ENCODE results near the gene HS3ST2.
A peak's percentile ranks its signal among the peaks of the same experiment; 100 is the strongest.
"Not testable (repeated sequence)": the region's sequence is repeated elsewhere in the genome, so short reads cannot be mapped to it uniquely, and the experiment has no call there.

Gene HS3ST2

DNA sequence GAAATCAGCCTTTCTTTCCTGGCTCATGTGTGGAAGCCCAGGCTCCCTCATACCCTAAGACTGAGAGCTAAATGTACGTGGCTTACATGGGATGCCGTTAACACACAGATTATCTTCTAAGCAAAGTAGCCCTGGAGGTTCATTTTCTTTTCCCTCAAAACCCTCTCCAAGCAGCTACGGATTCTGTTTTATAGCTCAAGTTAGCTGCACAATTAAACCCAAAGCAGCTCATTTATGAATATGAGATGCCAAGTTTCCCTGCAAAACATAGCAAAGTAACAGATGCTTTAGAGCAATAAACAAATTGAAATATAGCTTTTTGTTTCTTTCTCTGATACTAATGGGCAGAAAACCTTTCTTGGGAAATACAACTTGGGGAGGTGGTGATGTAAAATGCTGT lies 72.0 kb downstream of the HS3ST2 start:
- DNase-seq, result no peak

DNA sequence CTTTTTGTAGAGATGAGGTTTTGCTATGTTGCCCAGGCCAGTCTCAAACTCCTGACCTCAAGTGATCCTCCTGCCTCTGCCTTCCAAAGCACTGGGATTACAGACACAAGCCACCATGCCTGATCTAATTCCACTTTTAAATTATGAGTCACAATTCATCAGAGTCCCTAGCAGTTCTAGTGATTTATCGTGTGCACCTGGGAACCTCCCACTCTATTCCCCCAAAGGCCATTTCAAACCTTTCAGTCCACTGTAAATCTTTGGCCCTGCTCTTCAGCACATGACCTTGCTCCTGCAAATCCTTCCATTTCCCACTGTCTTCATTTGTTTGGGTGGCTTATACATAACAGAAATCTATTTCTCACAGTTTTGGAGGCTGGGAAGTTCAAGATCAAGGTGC lies 73.0 kb downstream of the HS3ST2 start:
- DNase-seq, result no peak

DNA sequence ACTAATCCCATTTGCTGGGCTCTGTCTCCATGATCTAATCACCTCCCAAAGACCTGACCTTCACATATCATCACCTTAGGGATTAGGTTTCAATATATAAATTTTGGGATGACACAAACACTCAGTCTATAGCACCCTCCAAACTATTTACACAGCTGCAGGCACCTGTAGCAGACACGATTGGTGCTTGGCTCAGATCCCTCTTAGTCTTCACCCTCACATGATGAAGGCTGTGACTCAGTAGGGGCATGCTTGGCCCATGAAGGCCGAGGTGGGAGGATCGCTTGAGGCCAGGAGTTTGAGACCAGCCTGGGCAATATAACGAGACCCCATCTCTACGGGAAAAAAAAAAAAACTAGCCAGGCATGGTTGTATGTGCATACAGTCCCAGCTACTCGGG lies 73.5 kb downstream of the HS3ST2 start:
- no peak for DNase-seq

DNA sequence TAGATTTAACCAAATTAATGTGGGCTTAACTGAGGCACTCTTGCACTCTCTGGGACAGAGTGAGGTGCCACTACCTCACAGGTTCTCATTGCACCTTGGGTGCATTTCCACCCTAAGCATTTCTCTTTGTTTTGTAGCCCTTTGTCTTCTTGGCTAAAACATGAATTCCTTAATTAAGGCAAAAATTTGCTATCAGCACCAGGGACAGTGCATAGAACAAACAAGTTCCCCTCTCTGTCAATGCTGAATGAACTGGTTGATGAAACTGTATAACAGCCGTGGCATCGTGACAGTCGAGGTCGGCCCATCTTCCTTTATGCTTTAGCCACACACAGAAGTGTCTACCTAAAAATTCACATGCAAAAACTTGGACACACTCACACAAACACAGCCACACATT lies 74.8 kb downstream of the HS3ST2 start:
- no peak for DNase-seq

DNA sequence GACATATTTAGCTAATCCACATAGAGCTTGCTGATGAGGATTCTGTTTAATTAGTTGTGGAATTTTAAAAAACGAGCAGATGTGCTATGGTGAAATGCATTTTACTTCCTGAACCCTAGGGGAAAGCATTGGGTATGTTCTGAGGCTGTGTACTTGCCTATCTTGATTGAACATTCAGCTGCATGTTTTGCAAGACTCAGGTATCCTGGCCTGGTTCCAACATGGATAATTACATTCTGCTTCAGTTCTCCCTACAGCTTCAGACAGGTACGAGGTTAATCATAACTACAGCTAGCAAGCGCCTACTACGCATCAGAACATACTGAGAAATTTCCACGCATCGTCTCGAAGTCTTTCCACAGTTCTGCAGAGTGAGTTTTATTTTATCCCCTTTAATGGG lies 77.0 kb downstream of the HS3ST2 start:
- no peak for DNase-seq

DNA sequence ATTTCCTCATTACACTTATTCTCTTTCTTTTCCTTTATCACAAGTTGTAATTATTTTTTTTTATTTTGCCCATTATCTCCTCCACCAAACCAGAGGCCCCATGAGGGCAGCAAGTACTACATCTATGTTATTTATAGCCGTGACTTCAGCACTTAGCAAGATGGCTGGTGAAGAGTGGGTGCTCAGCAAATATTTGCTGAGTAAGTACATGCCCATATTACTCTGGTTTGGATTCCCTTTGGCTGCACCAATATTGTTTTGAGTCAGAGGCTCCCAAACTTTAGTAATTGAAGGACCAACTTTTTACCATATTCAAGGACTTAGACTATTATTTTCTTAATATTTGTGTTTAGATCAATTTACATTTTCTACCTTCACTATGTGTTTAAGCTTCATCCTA lies 83.2 kb downstream of the HS3ST2 start:
- no peak for DNase-seq

DNA sequence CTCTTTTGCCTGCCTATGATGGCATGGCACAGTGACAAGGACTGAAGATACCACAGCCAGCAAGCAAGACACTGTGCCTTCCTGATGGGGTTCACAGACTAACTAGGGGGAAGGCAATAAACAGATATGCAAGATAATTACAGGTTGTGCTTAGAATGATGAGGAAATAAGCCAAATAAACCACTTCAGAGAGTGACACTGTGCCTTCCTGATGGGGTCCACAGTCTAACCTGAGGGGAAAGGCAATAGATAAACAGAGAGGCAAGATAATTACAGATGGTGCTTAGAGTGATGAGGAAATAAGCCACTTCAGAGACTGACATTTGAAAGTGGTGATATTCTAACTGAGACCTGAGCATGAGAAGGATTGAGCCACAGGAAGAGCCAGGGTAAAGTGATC lies 84.2 kb downstream of the HS3ST2 start:
- DNase-seq, result no peak

DNA sequence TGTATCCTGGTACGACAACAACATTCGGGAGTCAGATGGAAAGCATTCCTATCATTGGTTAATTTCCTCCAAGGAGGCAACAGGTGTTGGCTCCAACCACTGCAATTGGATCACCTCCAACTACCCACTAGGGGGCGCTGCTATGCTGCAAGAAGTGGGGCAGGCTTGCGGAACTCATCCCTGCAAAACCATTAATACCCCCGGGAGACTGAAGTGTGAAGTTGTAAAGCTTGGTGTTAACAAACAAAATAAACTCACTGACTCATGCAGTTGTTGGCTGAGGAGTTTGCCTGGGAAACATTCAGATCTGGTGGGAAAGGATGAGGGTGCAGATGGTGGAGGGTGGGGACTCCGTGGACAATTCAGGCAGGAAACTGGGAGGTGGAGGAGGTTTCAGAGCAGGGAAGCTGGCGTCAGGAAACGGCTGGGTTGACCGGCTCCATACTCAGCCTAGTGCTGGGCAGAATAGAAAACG lies 84.9 kb downstream of the HS3ST2 start:
- DNase-seq, result peak; percentile 20

DNA sequence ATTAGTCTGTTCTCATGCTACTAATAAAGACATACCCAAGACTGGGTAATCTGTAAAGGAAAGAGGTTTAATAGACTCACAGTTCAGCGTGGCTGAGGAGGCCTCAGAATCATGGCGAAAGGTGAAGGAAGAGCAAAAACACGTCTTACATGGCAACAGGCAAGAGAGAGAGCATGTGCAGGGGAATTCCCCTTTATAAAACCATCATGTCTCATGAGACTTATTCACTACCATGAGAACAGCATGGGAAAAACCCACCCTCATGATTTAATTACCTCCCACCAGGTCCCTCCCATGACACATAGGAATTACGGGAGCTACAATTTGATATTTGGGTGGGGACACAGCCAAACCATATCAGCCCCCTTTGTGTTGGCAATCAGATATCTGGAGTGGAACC lies 85.6 kb downstream of the HS3ST2 start:
- DNase-seq, result not testable (repeated sequence)

DNA sequence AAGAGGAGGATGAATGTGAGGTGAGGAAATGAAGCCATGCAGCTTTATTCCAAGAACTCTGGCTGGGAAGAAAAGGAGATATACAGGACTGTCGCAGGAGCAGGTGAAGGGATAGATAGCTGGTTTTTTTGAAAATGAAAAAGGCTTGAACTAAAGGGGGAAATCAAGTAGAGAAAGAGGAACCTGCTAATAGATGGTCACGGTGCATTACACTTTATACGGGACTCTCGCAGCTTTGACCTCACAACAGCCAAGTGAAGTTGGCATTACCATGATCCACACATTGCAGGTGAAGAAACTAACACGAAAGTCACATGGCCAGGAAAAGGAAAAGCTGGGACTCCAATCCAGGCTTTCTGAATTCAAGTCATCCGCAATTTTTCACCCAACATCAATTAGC lies 86.9 kb downstream of the HS3ST2 start:
- DNase-seq, result no peak

DNA sequence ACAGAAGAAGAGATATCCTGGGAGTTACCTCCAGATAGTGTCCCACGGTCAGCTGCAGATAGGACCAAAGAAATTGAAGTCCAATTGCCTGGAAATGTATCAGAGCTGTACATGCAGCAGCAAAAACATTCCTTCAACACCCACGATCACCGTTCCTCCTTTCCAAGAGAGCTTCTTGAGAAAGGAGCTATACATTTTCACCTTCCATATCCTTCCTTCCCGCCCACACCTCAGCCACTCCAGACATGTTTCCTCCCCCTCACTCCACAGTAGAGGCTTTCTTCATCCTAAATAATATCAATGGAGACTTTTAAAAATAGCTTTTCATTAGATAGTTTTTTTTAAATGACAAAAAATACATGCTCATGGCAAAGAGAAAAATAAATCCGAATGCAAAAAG lies 87.6 kb downstream of the HS3ST2 start:
- no peak for DNase-seq

DNA sequence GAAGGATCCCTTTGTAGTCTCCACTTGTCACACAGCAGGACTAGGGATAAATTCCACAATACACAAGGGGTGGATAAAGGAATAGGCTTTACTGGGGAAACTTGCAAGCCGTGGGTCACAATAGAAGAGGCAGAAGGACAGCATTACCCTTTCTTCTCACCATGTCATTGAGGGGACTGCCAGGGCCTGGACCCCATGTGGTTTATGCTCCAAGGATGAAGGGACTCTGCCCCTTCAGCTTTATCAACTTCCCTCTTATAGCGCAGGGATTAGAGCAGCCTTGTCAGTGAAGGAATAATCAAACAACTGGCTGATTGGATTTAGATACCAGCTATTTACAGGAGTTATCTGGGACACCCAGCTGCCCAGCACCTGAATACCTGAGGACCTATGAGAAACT lies 89.8 kb downstream of the HS3ST2 start:
- DNase-seq, result no peak

DNA sequence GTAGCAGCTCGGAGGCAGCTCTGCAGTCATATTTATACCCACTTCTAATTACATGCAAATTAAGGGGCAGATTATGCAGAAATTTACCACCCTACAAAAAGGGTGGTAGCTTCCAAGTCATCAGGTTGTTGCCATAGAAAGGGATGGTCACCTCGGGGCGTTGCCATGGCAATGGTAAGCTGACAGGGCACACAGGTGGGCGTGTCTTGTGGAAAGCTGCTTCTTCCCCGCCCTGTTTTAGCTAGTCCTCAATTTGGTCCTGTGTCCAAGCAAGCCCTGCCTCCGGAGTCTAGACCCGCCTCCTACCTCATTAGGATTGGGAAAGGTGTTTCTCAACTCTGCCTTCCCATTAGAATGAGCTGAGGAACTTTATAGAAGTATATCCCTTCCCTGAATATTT lies 98.7 kb downstream of the HS3ST2 start:
- no peak for DNase-seq

DNA sequence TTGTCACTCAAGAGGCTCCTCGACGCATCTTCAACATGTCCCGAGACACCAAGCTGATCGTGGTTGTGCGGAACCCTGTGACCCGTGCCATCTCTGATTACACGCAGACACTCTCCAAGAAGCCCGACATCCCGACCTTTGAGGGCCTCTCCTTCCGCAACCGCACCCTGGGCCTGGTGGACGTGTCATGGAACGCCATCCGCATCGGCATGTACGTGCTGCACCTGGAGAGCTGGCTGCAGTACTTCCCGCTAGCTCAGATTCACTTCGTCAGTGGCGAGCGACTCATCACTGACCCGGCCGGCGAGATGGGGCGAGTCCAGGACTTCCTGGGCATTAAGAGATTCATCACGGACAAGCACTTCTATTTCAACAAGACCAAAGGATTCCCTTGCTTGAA lies 101.0 kb downstream of the HS3ST2 start:
- no peak for DNase-seq

DNA sequence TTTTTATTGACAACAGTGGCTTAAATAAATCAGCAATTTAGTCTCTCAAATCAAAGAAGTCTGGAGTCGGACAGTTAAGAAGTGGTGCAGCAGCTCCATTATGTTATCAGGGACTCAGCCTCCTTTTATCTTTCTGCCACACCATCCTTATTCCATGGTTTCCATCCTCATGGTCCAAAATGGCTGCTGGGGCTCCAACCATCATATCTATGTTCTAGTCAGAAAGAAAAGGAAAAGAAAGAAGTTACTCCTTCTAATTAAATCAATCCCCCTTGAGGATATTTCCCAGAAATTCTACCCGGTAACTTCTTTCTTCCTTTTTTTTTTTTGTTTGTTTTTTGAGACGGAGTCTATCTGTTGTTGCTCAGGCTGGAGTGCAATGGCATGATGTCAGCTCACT lies 109.5 kb downstream of the HS3ST2 start:
- DNase-seq, result no peak

DNA sequence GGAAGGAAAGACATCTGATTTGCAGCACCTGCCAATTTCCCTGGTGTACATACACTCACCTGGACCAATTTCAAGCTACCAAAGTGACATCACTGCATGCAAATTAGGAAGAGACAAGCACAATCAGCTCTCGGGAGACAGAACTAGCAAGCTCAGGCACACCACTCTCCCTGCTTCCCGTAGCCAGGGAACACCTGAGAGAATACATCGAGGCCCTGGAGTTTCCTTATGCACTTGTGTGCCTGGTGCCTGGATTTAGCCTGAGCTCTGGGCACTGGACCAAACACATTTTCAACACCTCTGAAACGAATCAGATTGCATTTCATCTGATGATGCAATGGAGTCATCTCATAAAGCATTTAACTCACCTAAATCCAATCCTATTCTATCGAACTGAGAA lies 110.5 kb downstream of the HS3ST2 start:
- DNase-seq, result no peak

DNA sequence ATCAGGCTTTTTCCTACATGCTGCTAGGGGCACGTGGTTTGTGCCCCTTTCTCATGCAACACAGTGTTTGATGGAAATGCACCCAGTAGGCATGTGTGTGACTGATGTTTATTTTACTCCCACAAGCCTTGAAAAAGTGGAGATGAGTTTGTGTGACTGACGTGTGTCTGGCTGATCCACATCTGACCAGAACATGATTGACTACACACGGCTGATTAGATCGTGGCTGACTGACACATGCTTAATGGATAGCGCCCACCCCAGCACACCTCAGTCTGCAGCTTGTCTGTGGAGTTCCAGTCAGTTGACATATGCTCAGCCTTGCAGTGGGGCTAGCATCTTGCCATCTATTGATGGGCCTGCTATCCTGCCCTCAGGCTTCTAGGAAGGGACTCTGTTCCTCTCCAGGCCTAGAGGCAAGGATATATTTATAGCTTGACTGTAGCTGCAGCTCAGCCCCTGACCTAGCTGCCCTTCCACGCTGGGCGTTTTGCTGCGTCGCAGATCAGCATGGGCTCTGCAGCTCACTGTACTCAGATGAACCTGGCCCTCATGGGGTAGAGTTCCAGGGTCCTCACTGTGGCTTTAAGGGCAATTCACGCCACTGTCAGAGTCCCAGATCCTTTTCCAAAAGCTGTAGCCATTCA lies 112.3 kb downstream of the HS3ST2 start:
- DNase-seq, result no peak

DNA sequence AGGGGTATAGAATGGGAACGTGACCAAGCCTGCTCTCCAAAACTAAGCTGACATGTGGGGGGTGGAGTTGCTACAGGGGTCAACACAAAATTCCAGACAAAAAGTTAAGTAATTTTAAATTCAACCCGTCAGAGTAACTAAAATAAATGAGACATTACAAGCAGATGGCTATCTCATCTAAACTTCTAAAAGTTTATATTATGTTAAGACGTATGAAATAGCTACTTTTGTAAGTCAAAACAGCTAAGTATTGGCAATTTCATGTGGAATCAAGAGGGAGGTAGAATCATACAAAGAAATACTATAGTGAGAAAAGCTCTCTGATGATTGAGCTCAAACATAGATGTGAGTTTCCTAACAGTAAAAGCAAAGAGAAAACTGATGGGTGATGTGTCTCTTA lies 113.3 kb downstream of the HS3ST2 start:
- no peak for DNase-seq

DNA sequence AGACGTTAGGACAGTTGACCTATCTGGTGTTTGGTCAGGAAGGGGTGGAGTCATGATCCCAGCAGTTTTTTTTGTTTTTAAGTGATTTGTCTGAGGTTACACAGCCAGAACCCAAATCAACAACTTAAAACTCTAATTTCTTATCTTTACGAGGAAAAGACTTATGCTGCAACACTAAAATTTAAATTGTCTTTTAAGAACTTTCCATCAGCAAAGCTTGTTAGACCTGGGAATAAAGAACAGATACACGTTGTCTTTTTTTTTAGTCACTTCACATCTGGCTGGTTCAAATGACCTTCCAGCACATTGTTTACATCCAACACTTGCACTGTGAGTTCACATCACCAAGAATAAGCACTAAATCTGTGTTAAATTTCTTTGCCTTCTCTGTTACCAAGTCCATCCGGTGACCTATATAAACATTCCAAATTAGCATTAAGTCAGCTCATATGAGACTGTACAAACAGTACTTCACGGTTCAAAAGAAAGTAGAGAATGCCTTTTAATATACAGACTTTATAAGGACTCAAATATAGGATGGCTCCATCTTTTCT lies 115.0 kb downstream of the HS3ST2 start:
- no peak for DNase-seq

DNA sequence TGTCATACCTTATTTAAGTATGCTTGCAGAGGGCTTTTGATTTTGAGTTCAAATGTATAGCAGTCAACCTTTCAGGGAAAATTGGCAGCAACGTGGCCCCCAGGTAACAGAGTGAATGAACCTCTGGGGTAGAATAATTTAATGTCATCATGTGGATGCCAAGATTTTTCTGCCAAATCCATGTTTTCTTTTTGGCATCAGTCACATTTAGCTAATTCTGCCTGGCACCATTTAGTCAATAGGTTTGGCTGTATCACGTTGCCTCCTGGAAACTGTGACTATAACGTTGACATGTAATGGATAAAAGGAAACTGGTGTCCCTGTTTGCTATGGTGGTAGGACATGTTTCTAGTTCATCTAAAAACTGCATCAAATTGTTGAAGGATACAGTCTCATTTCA lies 115.5 kb downstream of the HS3ST2 start:
- DNase-seq, result no peak

DNA sequence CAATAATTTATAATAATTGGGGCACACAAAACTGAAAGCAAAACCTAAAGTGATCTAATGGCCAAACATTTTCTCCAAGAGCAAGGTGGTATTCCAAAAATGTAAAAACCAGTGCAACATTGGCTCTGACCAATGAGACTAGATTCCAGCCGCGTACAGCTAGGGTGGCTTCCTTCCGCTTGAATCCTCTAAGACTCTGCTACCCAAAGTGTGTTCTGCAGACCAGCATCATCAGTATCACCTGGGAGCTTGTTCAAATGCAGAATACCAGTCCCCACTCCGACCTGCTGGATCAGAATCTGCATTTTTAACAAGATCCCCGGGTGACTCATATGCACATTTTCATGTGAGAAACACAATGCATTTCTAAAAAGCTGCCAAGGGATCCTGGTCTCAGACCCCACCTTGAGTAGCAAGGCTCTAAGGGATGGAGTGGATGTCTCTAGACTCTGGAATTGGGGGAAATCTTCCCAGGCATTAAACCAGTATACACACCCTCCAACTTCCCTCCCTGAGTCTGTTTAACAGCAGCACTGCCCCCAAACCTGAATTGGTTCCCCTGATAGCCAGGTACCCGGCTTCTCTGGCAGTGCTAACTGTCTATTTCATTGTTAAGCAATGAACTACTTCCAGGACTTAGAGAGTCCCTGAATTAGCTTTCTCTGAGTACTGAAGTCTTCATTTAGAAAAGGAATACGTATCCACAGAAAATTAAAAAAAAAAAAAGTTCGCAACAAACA lies 118.2 kb downstream of the HS3ST2 start:
- no peak for DNase-seq

DNA sequence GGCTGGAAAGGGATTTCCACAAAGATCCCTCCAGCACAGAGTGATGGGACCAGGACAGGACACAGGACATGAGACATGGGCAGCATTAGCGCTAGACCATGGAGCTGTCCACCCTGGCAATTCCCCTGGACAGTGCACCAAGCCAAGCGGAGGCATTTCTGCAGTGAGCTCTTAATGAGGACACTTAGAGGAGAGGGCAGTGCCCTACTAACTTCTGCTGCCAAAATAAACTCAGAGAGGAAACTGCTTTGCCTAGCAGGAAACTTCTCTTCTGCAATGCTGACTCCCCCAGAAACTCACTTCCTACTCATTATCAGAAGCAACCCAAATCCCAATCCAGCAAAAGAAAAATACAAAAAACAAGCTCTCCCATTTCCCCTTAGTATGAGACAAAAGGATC lies 119.2 kb downstream of the HS3ST2 start:
- no peak for DNase-seq

DNA sequence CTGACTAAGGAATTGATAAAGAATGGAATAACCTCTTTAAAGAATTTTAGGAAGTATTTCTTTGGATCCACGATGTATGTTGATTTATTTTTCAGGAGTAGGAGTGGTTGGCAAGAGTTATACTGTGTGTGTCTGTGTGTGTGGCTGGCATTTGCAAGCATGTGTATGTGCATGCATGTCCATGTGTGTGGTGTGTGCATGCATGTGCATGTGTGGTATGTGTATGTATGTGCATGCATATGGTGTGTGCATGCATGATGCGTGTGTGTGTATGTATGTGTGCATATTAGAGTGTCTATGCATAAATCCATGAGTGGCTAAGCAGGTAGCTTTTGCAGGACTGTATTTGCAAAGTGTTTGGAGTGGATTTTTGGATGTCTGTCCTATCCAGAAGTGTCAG lies 120.8 kb downstream of the HS3ST2 start:
- no peak for DNase-seq

DNA sequence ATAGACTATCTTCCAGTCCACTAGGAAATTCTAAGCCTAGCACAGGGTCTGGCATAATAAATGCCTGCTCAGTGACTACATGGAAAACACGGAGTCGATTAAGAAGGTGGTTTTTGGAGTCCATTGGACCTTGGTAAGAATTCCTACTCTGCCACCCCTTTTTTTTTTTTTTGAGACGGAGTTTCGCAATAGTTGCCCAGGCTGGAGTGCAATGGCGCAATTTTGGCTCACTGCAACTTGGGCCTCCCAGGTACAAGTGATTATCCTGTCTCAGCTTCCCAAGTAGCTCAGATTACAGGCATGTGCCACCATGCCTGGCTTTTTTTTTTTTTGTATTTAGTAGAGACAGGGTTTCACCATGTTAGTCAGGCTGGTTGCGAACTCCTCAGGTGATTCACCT lies 123.2 kb downstream of the HS3ST2 start:
- DNase-seq, result no peak

DNA sequence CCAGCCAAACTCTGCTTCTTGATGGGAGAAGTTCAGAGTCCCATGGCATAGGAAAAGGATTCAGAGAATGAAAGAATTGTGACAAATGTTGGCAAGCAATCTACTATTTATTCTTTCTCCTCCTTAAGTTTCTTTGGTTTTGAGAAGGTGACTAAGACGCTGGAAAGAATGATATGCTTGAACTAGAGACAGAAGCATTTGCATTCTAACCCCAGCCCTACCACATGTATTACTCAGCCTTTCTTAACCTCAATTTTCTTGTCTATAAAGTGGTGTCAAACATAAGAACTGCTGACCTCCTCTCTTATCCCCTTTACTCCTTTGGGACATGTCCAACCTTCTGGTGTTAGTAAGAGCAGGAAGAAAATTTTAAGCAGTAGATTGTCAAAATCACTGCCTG lies 124.7 kb downstream of the HS3ST2 start:
- DNase-seq, result no peak

All from activated T-cell treated with anti-CD3 and anti-CD28 coated beads for 4 hours (primary cell).